ENCODE data around the gene SLC15A5. TPM values are rescaled to one million over a fixed set of nuclear protein-coding genes. Genes with fewer than 3 reads are reported as not detected.

The SLC15A5 gene
- polyA plus RNA-seq, 1 of the 3 experiments (the other 2 are of a cell fraction), result not detected

GRCh38 chr12:16165506-16165905 is 112.0 kb downstream of the SLC15A5 start:
- no peaks in the 10 kb centered on the region for H3K9me3 ChIP-seq
- no peak overlapping the region; a peak in 1 of 4 replicates for H3K4me3 ChIP-seq (ENCODE audit: low read depth in 2 of 2, low read length in 1 of 2)
- H3K9ac ChIP-seq, result no peak overlapping the region
- peak; percentile 16 for DNase-seq
- POLR2A ChIA-PET, result no interaction called here
- H3K27me3 ChIP-seq (ENCODE audit: insufficient read depth), result no peaks in the 10 kb centered on the region
- no peak overlapping the region for H3K27ac ChIP-seq (ENCODE audit: low read depth in 2 of 2, low read length in 1 of 2)
- no peaks in the 10 kb centered on the region; a peak in 1 of 4 replicates for H3K4me1 ChIP-seq (ENCODE audit: control insufficient read depth in 1 of 2, insufficient read depth in 2 of 2, low read depth in 1 of 2, low read length in 1 of 2)
- H3K4me2 ChIP-seq, result no peak overlapping the region
- H3K36me3 ChIP-seq (replicated peaks in 1 of 2; ENCODE audit: control insufficient read depth in 1 of 2, insufficient read depth in 2 of 2, low read length in 1 of 2), result no peaks in the 10 kb centered on the region
- H4K20me1 ChIP-seq (ENCODE audit: insufficient read depth), result no peaks in the 10 kb centered on the region
- WGBS (ENCODE audit: low lambda C conversion rate), result 4% methylated on average over 2 of the region's 2 CpGs
- no peak for TF ChIP-seq YY1 (IDR thresholded peaks at IDR 0.05; ENCODE audit: low read depth)
- TF ChIP-seq SMC3 (IDR thresholded peaks at IDR 0.05; ENCODE audit: low read depth, low read length), result peak; percentile 46
- TF ChIP-seq CTCF (IDR thresholded peaks at IDR 0.05), result peak; percentile 59
- peak; percentile 71 for TF ChIP-seq RAD21 (IDR thresholded peaks at IDR 0.05; ENCODE audit: low read length)
- no peak overlapping the region for H2AFZ ChIP-seq (ENCODE audit: low read depth)
- CTCF ChIA-PET, result interaction anchor here (1.0 to 1.5 kb wide), 4 partner anchors 23 to 1423 kb away, joined by 3 to 4 read pairs (median 3); no protein-coding TSS in a partner anchor
- H3K9me2 ChIP-seq, result no peaks in the 10 kb centered on the region
- H3F3A ChIP-seq (replicated peaks; ENCODE audit: insufficient read depth), result no peaks in the 10 kb centered on the region
- H3K79me2 ChIP-seq (ENCODE audit: insufficient read depth), result no peaks in the 10 kb centered on the region

DNA sequence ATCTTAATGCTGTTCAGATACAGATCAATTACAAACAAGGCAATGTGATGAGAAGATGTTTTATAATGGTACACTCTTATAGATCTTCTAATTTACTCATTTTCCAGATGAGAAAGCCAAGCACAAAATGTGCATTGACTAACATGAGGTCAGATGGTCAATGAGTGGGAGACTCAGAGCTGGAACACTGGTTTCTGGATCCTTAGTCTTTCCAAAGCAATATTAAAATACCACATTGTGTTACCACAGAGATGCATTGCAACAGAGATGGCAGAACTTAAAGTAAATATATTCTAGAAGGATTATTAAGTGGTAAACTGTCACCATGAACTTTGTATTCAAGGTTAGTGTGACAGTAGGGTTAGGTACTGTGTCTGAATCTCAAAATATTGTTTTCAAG is 113.6 kb downstream of the SLC15A5 start:
- H3K4me1 ChIP-seq (ENCODE audit: control insufficient read depth in 1 of 2, insufficient read depth in 2 of 2, low read depth in 1 of 2, low read length in 1 of 2), result no peaks in the 10 kb centered on the region; a peak in 1 of 4 replicates
- CTCF ChIA-PET, result no interaction called here
- no peak overlapping the region for H3K27ac ChIP-seq (ENCODE audit: low read depth in 2 of 2, low read length in 1 of 2)
- DNase-seq, result no peak
- no peaks in the 10 kb centered on the region for H3F3A ChIP-seq (replicated peaks; ENCODE audit: insufficient read depth)
- H3K27me3 ChIP-seq (ENCODE audit: insufficient read depth), result no peaks in the 10 kb centered on the region
- H3K4me3 ChIP-seq (ENCODE audit: low read depth in 2 of 2, low read length in 1 of 2), result no peak overlapping the region
- no peaks in the 10 kb centered on the region for H3K9me2 ChIP-seq
- H3K4me2 ChIP-seq, result no peak overlapping the region
- H3K79me2 ChIP-seq (ENCODE audit: insufficient read depth), result no peaks in the 10 kb centered on the region
- H3K9me3 ChIP-seq, result no peaks in the 10 kb centered on the region
- H4K20me1 ChIP-seq (ENCODE audit: insufficient read depth), result no peaks in the 10 kb centered on the region
- no peak overlapping the region for H2AFZ ChIP-seq (ENCODE audit: low read depth)
- H3K9ac ChIP-seq, result no peak overlapping the region
- no peak for TF ChIP-seq TEAD4 (IDR thresholded peaks at IDR 0.05; ENCODE audit: borderline replicate concordance, insufficient read depth)
- POLR2A ChIA-PET, result no interaction called here
- H3K36me3 ChIP-seq (replicated peaks in 1 of 2; ENCODE audit: control insufficient read depth in 1 of 2, insufficient read depth in 2 of 2, low read length in 1 of 2), result no peaks in the 10 kb centered on the region

GRCh38 chr12:16163146-16163545 is 114.3 kb downstream of the SLC15A5 start:
- Histone ChIP-seq H3K36me3 (replicated peaks in 1 of 2; ENCODE audit: control insufficient read depth in 1 of 2, insufficient read depth in 2 of 2, low read length in 1 of 2) (no peaks in the 10 kb centered on the region), H3K27ac (ENCODE audit: low read depth in 2 of 2, low read length in 1 of 2) (no peak overlapping the region), H3K9ac (no peak overlapping the region), H3K4me1 (ENCODE audit: control insufficient read depth in 1 of 2, insufficient read depth in 2 of 2, low read depth in 1 of 2, low read length in 1 of 2) (no peaks in the 10 kb centered on the region; a peak in 1 of 4 replicates), H3K4me3 (ENCODE audit: low read depth in 2 of 2, low read length in 1 of 2) (no peak overlapping the region), H3F3A (replicated peaks; ENCODE audit: insufficient read depth) (no peaks in the 10 kb centered on the region), H3K27me3 (ENCODE audit: insufficient read depth) (no peaks in the 10 kb centered on the region), H3K79me2 (ENCODE audit: insufficient read depth) (no peaks in the 10 kb centered on the region), H4K20me1 (ENCODE audit: insufficient read depth) (no peaks in the 10 kb centered on the region), H2AFZ (ENCODE audit: low read depth) (no peak overlapping the region), H3K9me2 (no peaks in the 10 kb centered on the region), H3K4me2 (no peak overlapping the region), H3K9me3 (no peaks in the 10 kb centered on the region)
- ChIA-PET POLR2A (no interaction called here), CTCF (interaction anchor here (1.1 kb wide), 1 partner anchor 11 kb away, joined by 3 read pairs; no protein-coding TSS in a partner anchor)
- DNase-seq, result no peak
- 4% methylated on average over 4 of the region's 4 CpGs for WGBS (ENCODE audit: low lambda C conversion rate)
- TF ChIP-seq MXI1 (IDR thresholded peaks at IDR 0.05; ENCODE audit: low read depth, low read length), result no peak
- no peak for TF ChIP-seq FOXJ3 (CRISPR knock-in tag; IDR thresholded peaks at IDR 0.05)
- TF ChIP-seq REST (IDR thresholded peaks at IDR 0.05; ENCODE audit: low read depth, low read length), result no peak
- no peak for TF ChIP-seq RXRA (IDR thresholded peaks at IDR 0.05; ENCODE audit: borderline replicate concordance, low read depth)
- no peak for TF ChIP-seq GABPA (IDR thresholded peaks at IDR 0.05; ENCODE audit: low read depth)
- no peak for TF ChIP-seq TCF12 (IDR thresholded peaks at IDR 0.05)
- no peak for TF ChIP-seq MEF2A (IDR thresholded peaks at IDR 0.05; ENCODE audit: borderline replicate concordance, low read depth)
- no peak for TF ChIP-seq NRF1 (IDR thresholded peaks at IDR 0.05; ENCODE audit: low read depth, low read length)
- TF ChIP-seq, protein P1, sequence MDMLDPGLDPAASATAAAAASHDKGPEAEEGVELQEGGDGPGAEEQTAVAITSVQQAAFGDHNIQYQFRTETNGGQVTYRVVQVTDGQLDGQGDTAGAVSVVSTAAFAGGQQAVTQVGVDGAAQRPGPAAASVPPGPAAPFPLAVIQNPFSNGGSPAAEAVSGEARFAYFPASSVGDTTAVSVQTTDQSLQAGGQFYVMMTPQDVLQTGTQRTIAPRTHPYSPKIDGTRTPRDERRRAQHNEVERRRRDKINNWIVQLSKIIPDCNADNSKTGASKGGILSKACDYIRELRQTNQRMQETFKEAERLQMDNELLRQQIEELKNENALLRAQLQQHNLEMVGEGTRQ (IDR thresholded peaks at IDR 0.05; ENCODE audit: borderline replicate concordance, low read depth, low read length), result no peak
- no peak for TF ChIP-seq POLR2AphosphoS5 (IDR thresholded peaks at IDR 0.05; ENCODE audit: low read depth, low read length)
- TF ChIP-seq RFX5 (IDR thresholded peaks at IDR 0.05; ENCODE audit: low read length), result no peak
